ENCODE results near the gene FOXA2. TPM values are rescaled to one million over a fixed set of nuclear protein-coding genes. Genes with fewer than 3 reads are reported as not detected.

FOXA2 gene
- total and polyA plus RNA-seq, 2 of the 13 experiments (the other 11 are each of a cell fraction or from before 2014, with no cell fraction given): 8.8 to 12.2 TPM

DNA sequence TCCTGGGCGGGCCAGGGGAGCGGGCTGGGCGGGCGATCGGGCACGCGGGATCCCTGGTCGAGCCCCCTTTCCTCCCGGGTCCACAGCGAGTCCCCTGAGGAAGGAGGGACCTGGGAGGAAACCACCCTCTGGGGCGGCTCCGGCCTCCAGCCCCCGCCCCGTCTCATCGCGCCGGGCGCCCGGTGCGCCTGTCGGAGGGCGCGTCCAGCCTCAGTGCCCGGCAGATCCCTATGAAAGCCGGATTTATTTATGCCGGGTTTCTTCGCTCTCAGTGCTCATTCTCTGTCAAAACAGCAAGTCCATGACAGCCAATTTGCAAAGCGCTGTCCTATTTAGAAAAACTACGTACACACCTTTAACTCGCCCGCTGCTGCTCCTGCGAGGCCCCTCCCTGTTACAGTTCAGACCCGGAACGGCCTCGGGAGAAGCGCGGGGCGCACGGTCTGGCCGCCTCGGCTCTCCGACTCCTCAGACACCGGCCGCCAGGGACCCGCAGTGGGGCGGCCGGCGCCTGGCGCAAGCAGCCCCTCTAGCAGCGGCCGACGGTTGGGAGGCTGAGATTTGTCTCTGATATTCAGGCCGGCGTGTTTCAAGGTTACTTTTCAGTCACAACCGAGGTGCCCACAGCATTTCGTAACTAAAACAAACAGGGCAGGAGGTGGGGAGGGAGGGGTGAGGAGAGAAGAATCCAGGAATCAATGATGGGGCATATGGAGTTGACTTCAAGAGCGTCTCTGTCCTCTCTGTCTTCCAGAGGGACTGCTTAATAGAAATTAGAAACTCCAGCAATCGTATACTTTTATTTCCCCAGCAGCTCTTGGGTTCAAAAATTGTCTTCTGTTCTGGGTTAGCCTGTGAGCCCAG, 782 bp upstream of the FOXA2 start (continued):
- TF ChIP-seq ZNF350 (CRISPR knock-in tag; IDR thresholded peaks at IDR 0.05; ENCODE audit: borderline replicate concordance, low read depth) (peak; percentile 82), ZNF782 (CRISPR knock-in tag; IDR thresholded peaks at IDR 0.05; ENCODE audit: borderline replicate concordance) (no peak), ZNF615 (CRISPR knock-in tag; IDR thresholded peaks at IDR 0.05; ENCODE audit: borderline replicate concordance) (peak; percentile 63; the same call in 1 of the 2 replicates), MYC (CRISPR knock-in tag; IDR thresholded peaks at IDR 0.05; ENCODE audit: borderline replicate concordance) (peak; percentile 61), ZFP62 (CRISPR knock-in tag; IDR thresholded peaks at IDR 0.05) (0 out of 2 replicates have a peak, but pooled peaks have one; percentile 19), ZNF749 (CRISPR knock-in tag; IDR thresholded peaks at IDR 0.05; ENCODE audit: borderline replicate concordance) (0 out of 2 replicates have a peak, but pooled peaks have one; percentile 17), REPIN1 (CRISPR knock-in tag; IDR thresholded peaks at IDR 0.05; ENCODE audit: borderline replicate concordance, low read depth) (no peak; the same call in 1 of the 2 replicates), ZFYVE20 (CRISPR knock-in tag; IDR thresholded peaks at IDR 0.05; ENCODE audit: borderline replicate concordance, low read depth) (no peak), KDM5A (IDR thresholded peaks at IDR 0.05; ENCODE audit: borderline replicate concordance, low read length) (no peak; the same call in 1 of the 2 replicates), LCORL (IDR thresholded peaks at IDR 0.05) (no peak), LCORL (CRISPR knock-in tag; IDR thresholded peaks at IDR 0.05) (peak; percentile 97), ZNF441 (CRISPR knock-in tag; IDR thresholded peaks at IDR 0.05; ENCODE audit: borderline replicate concordance) (0 out of 2 replicates have a peak, but pooled peaks have one; percentile 9), KLF11 (CRISPR knock-in tag; IDR thresholded peaks at IDR 0.05) (peak; percentile 89)
- TF ChIP-seq, protein P1, sequence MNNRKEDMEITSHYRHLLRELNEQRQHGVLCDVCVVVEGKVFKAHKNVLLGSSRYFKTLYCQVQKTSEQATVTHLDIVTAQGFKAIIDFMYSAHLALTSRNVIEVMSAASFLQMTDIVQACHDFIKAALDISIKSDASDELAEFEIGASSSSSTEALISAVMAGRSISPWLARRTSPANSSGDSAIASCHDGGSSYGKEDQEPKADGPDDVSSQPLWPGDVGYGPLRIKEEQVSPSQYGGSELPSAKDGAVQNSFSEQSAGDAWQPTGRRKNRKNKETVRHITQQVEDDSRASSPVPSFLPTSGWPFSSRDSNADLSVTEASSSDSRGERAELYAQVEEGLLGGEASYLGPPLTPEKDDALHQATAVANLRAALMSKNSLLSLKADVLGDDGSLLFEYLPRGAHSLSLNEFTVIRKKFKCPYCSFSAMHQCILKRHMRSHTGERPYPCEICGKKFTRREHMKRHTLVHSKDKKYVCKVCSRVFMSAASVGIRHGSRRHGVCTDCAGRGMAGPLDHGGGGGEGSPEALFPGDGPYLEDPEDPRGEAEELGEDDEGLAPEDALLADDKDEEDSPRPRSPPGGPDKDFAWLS (CRISPR knock-in tag; IDR thresholded peaks at IDR 0.05; ENCODE audit: borderline replicate concordance): no peak
- TF ChIP-seq, protein P2, sequence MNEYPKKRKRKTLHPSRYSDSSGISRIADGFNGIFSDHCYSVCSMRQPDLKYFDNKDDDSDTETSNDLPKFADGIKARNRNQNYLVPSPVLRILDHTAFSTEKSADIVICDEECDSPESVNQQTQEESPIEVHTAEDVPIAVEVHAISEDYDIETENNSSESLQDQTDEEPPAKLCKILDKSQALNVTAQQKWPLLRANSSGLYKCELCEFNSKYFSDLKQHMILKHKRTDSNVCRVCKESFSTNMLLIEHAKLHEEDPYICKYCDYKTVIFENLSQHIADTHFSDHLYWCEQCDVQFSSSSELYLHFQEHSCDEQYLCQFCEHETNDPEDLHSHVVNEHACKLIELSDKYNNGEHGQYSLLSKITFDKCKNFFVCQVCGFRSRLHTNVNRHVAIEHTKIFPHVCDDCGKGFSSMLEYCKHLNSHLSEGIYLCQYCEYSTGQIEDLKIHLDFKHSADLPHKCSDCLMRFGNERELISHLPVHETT (CRISPR knock-in tag; conservative IDR thresholded peaks at IDR 0.05): peak; percentile 77; the same call in 1 of the 2 replicates
- TF ChIP-seq, protein P3, sequence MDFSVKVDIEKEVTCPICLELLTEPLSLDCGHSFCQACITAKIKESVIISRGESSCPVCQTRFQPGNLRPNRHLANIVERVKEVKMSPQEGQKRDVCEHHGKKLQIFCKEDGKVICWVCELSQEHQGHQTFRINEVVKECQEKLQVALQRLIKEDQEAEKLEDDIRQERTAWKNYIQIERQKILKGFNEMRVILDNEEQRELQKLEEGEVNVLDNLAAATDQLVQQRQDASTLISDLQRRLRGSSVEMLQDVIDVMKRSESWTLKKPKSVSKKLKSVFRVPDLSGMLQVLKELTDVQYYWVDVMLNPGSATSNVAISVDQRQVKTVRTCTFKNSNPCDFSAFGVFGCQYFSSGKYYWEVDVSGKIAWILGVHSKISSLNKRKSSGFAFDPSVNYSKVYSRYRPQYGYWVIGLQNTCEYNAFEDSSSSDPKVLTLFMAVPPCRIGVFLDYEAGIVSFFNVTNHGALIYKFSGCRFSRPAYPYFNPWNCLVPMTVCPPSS (IDR thresholded peaks at IDR 0.05): no peak
- TF ChIP-seq, protein P4, sequence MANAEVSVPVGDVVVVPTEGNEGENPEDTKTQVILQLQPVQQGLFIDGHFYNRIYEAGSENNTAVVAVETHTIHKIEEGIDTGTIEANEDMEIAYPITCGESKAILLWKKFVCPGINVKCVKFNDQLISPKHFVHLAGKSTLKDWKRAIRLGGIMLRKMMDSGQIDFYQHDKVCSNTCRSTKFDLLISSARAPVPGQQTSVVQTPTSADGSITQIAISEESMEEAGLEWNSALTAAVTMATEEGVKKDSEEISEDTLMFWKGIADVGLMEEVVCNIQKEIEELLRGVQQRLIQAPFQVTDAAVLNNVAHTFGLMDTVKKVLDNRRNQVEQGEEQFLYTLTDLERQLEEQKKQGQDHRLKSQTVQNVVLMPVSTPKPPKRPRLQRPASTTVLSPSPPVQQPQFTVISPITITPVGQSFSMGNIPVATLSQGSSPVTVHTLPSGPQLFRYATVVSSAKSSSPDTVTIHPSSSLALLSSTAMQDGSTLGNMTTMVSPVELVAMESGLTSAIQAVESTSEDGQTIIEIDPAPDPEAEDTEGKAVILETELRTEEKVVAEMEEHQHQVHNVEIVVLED (CRISPR knock-in tag; IDR thresholded peaks at IDR 0.05; ENCODE audit: borderline replicate concordance): peak; percentile 65; the same call in 1 of the 2 replicates
- TF ChIP-seq, protein P5, sequence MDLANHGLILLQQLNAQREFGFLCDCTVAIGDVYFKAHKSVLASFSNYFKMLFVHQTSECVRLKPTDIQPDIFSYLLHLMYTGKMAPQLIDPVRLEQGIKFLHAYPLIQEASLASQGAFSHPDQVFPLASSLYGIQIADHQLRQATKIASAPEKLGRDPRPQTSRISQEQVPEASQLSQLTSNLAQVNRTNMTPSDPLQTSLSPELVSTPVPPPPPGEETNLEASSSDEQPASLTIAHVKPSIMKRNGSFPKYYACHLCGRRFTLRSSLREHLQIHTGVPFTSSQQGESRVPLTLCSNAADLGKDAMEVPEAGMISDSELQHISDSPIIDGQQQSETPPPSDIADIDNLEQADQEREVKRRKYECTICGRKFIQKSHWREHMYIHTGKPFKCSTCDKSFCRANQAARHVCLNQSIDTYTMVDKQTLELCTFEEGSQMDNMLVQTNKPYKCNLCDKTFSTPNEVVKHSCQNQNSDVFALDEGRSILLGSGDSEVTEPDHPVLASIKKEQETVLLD (CRISPR knock-in tag; IDR thresholded peaks at IDR 0.05; ENCODE audit: low read depth): peak; percentile 43; the same call in 1 of the 2 replicates
- TF ChIP-seq, protein P6, sequence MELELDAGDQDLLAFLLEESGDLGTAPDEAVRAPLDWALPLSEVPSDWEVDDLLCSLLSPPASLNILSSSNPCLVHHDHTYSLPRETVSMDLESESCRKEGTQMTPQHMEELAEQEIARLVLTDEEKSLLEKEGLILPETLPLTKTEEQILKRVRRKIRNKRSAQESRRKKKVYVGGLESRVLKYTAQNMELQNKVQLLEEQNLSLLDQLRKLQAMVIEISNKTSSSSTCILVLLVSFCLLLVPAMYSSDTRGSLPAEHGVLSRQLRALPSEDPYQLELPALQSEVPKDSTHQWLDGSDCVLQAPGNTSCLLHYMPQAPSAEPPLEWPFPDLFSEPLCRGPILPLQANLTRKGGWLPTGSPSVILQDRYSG (CRISPR knock-in tag; IDR thresholded peaks at IDR 0.05): no peak
